Mesenchymal stem cell (in vitro differentiated cells and primary cell): ENCODE measurements around the gene KRT79.

Source experiments
- DNase-seq: peaks from one replicate; pipeline ENCODE4 v3.0.0-alpha.2; 2013
- H2AFZ ChIP-seq: one replicate; pipeline ENCODE4 v1.6.1; 2013; ENCODE audit warnings: low read depth, mild to moderate bottlenecking, control low read depth, inconsistent platforms, low read length, moderate library complexity
- H2AK5ac ChIP-seq: 2 replicates; pipeline ENCODE4 v1.6.1; 2013; ENCODE audit warnings: low read length, moderate library complexity, mild to moderate bottlenecking, inconsistent platforms; ENCODE audit not compliant: severe bottlenecking
- H2BK120ac ChIP-seq: one replicate; pipeline ENCODE4 v1.6.1; 2013; ENCODE audit warnings: low read depth, mild to moderate bottlenecking, inconsistent platforms, low read length, moderate library complexity
- H2BK12ac ChIP-seq, 2 experiments: one replicate each; pipeline ENCODE4 v1.6.1; 2013; ENCODE audit warnings: inconsistent platforms in 2 of 2, low read length in 2 of 2, mild to moderate bottlenecking in 2 of 2, moderate library complexity in 2 of 2, control low read depth in 1 of 2
- H2BK15ac ChIP-seq: one replicate; pipeline ENCODE4 v1.6.1; 2013; ENCODE audit warnings: mild to moderate bottlenecking, low read depth, inconsistent platforms; ENCODE audit not compliant: poor library complexity, severe bottlenecking
- H2BK5ac ChIP-seq: 2 replicates; pipeline ENCODE4 v1.6.1; 2013; ENCODE audit warnings: low read depth, mild to moderate bottlenecking, low read length, control low read depth, inconsistent platforms; ENCODE audit not compliant: poor library complexity, severe bottlenecking
- H3K14ac ChIP-seq, 2 experiments: one replicate each; pipeline ENCODE4 v1.6.1; 2013; ENCODE audit warnings: inconsistent platforms in 2 of 2, low read length in 2 of 2, control low read depth in 1 of 2, mild to moderate bottlenecking in 1 of 2, moderate library complexity in 1 of 2
- H3K18ac ChIP-seq, 2 experiments: one replicate each; pipeline ENCODE4 v1.6.1; 2013; ENCODE audit warnings: inconsistent platforms in 2 of 2, low read length in 2 of 2, control low read depth in 1 of 2, low read depth in 1 of 2, mild to moderate bottlenecking in 1 of 2
- H3K23ac ChIP-seq, 2 experiments: one replicate each; pipeline ENCODE4 v1.6.1; 2013; ENCODE audit warnings: inconsistent platforms in 2 of 2, low read length in 2 of 2, mild to moderate bottlenecking in 2 of 2, moderate library complexity in 2 of 2, control low read depth in 1 of 2
- H3K27ac ChIP-seq: 2 replicates; pipeline ENCODE4 v1.5.1; 2013; ENCODE audit warnings: mild to moderate bottlenecking, moderate library complexity, low read length, control low read depth, inconsistent platforms; ENCODE audit not compliant: poor library complexity, severe bottlenecking
- H3K27me3 ChIP-seq, 2 experiments: 2 replicates each; pipeline versions ENCODE4 v1.6.1 to v1.7.0; 2013; ENCODE audit warnings: low read length in 2 of 2, mild to moderate bottlenecking in 2 of 2, moderate library complexity in 2 of 2, control low read depth in 1 of 2, inconsistent platforms in 1 of 2; ENCODE audit not compliant: control insufficient read depth in 1 of 2, insufficient read depth in 1 of 2
- H3K36me3 ChIP-seq, 2 experiments: 2 replicates each; pipeline versions ENCODE4 v1.6.1 to v1.7.0; 2013; ENCODE audit warnings: low read length in 2 of 2, control low read depth in 1 of 2, inconsistent platforms in 1 of 2, low read depth in 1 of 2, mild to moderate bottlenecking in 1 of 2; ENCODE audit not compliant: insufficient read depth in 2 of 2, control insufficient read depth in 1 of 2
- H3K4ac ChIP-seq, 2 experiments: one replicate each; pipeline ENCODE4 v1.6.1; 2013; ENCODE audit warnings: inconsistent platforms in 2 of 2, low read length in 2 of 2, mild to moderate bottlenecking in 2 of 2, moderate library complexity in 2 of 2, control low read depth in 1 of 2, low read depth in 1 of 2
- H3K4me1 ChIP-seq: 2 replicates; pipeline ENCODE4 v1.6.1; 2013; ENCODE audit warnings: low read depth, low read length, control low read depth; ENCODE audit not compliant: control insufficient read depth, insufficient read depth
- H3K4me2 ChIP-seq: 2 replicates; pipeline ENCODE4 v1.6.1; 2013; ENCODE audit warnings: low read length, mild to moderate bottlenecking, inconsistent platforms; ENCODE audit not compliant: poor library complexity, severe bottlenecking
- H3K4me3 ChIP-seq, 2 experiments: 2 replicates each; pipeline versions ENCODE4 v1.5.1 to v1.7.0; 2013; ENCODE audit warnings: low read length in 2 of 2, mild to moderate bottlenecking in 2 of 2, control low read depth in 1 of 2, low read depth in 1 of 2; ENCODE audit not compliant: insufficient read depth in 1 of 2
- H3K79me1 ChIP-seq: replicated peaks from 2 replicates; pipeline ENCODE4 v1.6.1; 2013; ENCODE audit warnings: mild to moderate bottlenecking, control low read depth, low read length, inconsistent platforms; ENCODE audit not compliant: poor library complexity, severe bottlenecking
- H3K9ac ChIP-seq: 2 replicates; pipeline ENCODE4 v1.7.0; 2013; ENCODE audit warnings: mild to moderate bottlenecking, low read length, moderate library complexity
- H3K9me3 ChIP-seq: 2 replicates; pipeline ENCODE4 v1.7.0; 2013; ENCODE audit warnings: mild to moderate bottlenecking, low read length; ENCODE audit not compliant: control insufficient read depth
- H4K8ac ChIP-seq: one replicate; pipeline ENCODE4 v1.6.1; 2013; ENCODE audit warnings: inconsistent platforms, mild to moderate bottlenecking, low read length, moderate library complexity
- H4K91ac ChIP-seq: one replicate; pipeline ENCODE4 v1.6.1; 2013; ENCODE audit warnings: mild to moderate bottlenecking, low read length, inconsistent platforms
- WGBS: methylation state at CpG from one replicate; pipeline ENCODE4 v1.1.7; 2013; ENCODE audit warnings: mixed read lengths; 5-methylcytosine and 5-hydroxymethylcytosine counted together

The KRT79 gene

DNA sequence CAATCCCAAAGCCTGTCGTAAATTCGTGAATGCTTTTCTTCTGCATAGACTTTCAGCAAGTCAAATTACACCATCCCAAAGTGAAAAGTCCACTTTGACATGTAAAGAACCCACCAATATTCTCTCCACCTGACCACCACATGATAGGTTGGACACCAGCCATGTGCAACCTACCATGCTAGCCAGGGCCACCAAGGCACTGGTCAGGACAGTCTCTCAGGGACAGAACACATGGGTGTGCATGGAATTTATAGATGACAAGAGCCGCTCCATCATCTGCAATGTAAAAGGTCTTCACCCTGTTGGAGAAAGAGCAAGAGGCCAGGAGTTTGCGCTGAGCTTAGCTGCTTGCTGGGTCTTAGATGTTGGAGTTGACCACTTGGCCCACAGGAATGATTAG lies 51.6 kb downstream of the KRT79 start:
- no peak overlapping the region for H3K4me3 ChIP-seq
- H4K8ac ChIP-seq = no peak overlapping the region
- H2BK120ac ChIP-seq = no peak overlapping the region
- H3K14ac ChIP-seq = no peak overlapping the region
- no peak overlapping the region for H3K18ac ChIP-seq
- H2BK5ac ChIP-seq = no peak overlapping the region
- H2BK12ac ChIP-seq = no peak overlapping the region
- H4K91ac ChIP-seq = no peak overlapping the region
- H3K23ac ChIP-seq = no peak overlapping the region
- no peak overlapping the region for H3K9ac ChIP-seq
- WGBS = 83% methylated on average over 4 of the region's 4 CpGs
- no peaks in the 10 kb centered on the region for H3K36me3 ChIP-seq
- H3K27ac ChIP-seq = no peak overlapping the region
- no peaks in the 10 kb centered on the region for H3K4me1 ChIP-seq
- H3K4me2 ChIP-seq = no peak overlapping the region
- no peak for DNase-seq
- no peak overlapping the region for H2BK15ac ChIP-seq
- no peak overlapping the region for H3K4ac ChIP-seq
- no peak overlapping the region for H2AK5ac ChIP-seq
- H2AFZ ChIP-seq = no peak overlapping the region
- peaks cover 47 to 84% of the 10 kb centered on the region in 2 experiments for H3K27me3 ChIP-seq
- no peaks in the 10 kb centered on the region for H3K9me3 ChIP-seq
- no peaks in the 10 kb centered on the region for H3K79me1 ChIP-seq

DNA sequence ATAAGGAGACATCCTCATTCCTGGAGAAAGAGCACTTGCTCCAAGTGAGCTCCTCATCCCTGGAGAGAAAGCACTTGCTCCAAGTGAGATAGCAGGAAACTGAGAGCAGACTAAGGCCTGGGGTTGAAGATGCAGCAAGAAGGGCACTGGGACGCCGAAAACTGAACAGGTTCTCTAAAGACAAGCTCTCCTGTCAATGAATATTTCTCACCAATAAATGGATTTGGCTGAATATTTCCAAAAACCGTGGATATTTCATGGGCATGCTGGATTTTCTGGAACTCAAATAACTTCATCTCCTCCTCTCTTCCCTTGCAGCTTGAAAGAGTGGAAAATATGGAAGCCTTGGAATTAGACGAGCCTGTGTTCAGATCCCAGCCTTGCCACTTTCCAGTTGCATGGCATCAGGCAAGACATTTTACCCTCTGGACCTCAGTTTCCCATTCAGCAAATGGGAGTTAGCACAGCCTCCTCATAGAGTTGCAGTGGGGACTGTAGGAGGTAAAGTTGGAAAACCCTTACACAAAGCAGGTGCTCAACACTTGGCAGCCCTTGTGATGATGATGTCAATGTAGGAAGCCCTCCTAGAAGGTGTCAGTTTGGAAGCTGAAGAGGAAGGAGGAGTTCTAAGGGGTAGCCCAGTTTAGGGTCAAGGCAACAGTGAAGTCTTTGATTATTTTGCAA lies 52.6 kb downstream of the KRT79 start:
- no peak overlapping the region for H2BK120ac ChIP-seq
- H3K27me3 ChIP-seq = peaks cover 44 to 84% of the 10 kb centered on the region in 2 experiments
- 30% methylated on average over 2 of the region's 4 CpGs for WGBS
- no peaks in the 10 kb centered on the region for H3K4me1 ChIP-seq
- no peak overlapping the region for H3K14ac ChIP-seq
- no peak overlapping the region for H3K23ac ChIP-seq
- no peak overlapping the region for H2AK5ac ChIP-seq
- H3K27ac ChIP-seq = no peak overlapping the region
- DNase-seq = no peak
- no peak overlapping the region for H2BK12ac ChIP-seq
- no peak overlapping the region for H2AFZ ChIP-seq
- H3K4ac ChIP-seq = no peak overlapping the region
- H4K8ac ChIP-seq = no peak overlapping the region
- no peaks in the 10 kb centered on the region for H3K79me1 ChIP-seq
- no peaks in the 10 kb centered on the region for H3K36me3 ChIP-seq
- H3K18ac ChIP-seq = no peak overlapping the region
- no peak overlapping the region for H3K9ac ChIP-seq
- H3K9me3 ChIP-seq = no peaks in the 10 kb centered on the region
- no peak overlapping the region for H3K4me2 ChIP-seq
- no peak overlapping the region for H3K4me3 ChIP-seq
- no peak overlapping the region for H4K91ac ChIP-seq
- no peak overlapping the region for H2BK15ac ChIP-seq
- no peak overlapping the region for H2BK5ac ChIP-seq

DNA sequence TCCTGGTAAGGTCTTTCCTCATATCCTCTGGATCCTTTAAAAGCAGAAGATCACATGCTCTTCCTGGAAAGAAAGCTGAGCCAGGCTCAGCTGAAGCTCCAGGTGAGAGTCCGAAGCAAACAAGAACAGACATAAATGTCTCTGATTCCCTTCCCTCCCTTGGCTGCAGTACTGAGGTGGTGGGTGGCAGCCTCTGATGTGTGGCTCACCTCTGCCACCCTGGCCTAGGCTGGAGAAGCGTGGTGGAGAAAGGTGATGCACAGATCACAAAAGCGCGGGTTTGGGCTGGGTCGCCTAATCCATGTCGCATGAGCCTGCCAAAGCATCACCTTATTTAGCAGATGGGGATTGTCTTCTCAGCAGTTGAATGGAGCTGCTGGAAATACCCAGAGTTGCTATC lies 54.2 kb downstream of the KRT79 start:
- no peak overlapping the region for H2BK15ac ChIP-seq
- no peak overlapping the region for H2BK12ac ChIP-seq
- no peaks in the 10 kb centered on the region for H3K36me3 ChIP-seq
- H2AFZ ChIP-seq = no peak overlapping the region
- no peak overlapping the region for H4K8ac ChIP-seq
- no peak overlapping the region for H4K91ac ChIP-seq
- no peaks in the 10 kb centered on the region for H3K9me3 ChIP-seq
- no peak overlapping the region for H3K9ac ChIP-seq
- H3K27me3 ChIP-seq = peaks cover 48 to 90% of the 10 kb centered on the region in 2 experiments
- no peaks in the 10 kb centered on the region for H3K4me1 ChIP-seq
- no peaks in the 10 kb centered on the region for H3K79me1 ChIP-seq
- WGBS = 80% methylated on average over 6 of the region's 6 CpGs
- H3K23ac ChIP-seq = no peak overlapping the region
- no peak overlapping the region for H2BK5ac ChIP-seq
- H2AK5ac ChIP-seq = no peak overlapping the region
- no peak overlapping the region for H3K14ac ChIP-seq
- no peak overlapping the region for H2BK120ac ChIP-seq
- H3K27ac ChIP-seq = no peak overlapping the region
- H3K4me2 ChIP-seq = no peak overlapping the region
- H3K18ac ChIP-seq = no peak overlapping the region
- H3K4ac ChIP-seq = no peak overlapping the region
- DNase-seq = no peak
- no peak overlapping the region for H3K4me3 ChIP-seq

DNA sequence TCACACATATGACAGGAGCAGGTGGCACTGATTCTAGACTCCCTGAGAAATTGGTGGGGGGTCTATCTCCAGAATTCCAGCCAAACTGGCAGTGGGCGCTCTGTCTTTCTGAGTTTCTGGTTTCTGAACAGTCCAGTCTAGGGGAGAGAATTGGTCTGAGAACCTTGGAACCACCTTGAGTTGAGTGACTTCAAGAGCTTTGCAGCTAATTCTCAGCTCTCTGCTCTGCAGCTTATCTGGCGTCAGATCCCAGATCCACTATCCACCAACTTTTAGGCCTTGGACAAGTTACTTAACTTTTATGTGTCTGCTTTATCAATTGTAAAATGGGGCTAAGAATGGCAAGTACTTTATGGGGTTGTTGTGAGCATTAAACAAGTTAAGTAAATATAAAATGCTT lies 55.3 kb downstream of the KRT79 start:
- Histone ChIP-seq H3K27me3 (peaks cover 56 to 93% of the 10 kb centered on the region in 2 experiments), H4K91ac (no peak overlapping the region), H2BK12ac (no peak overlapping the region), H3K79me1 (no peaks in the 10 kb centered on the region), H3K4me1 (no peaks in the 10 kb centered on the region), H3K4me3 (no peak overlapping the region), H2AFZ (no peak overlapping the region), H2BK5ac (no peak overlapping the region), H3K27ac (no peak overlapping the region), H2BK120ac (no peak overlapping the region), H3K4me2 (no peak overlapping the region), H3K4ac (no peak overlapping the region), H2AK5ac (no peak overlapping the region), H3K9me3 (no peaks in the 10 kb centered on the region), H3K36me3 (no peaks in the 10 kb centered on the region), H3K23ac (no peak overlapping the region), H3K18ac (no peak overlapping the region), H3K9ac (no peak overlapping the region), H2BK15ac (no peak overlapping the region), H3K14ac (no peak overlapping the region), H4K8ac (no peak overlapping the region)
- 92% methylated on average over 1 of the region's 2 CpGs for WGBS
- DNase-seq = no peak
